Measurements from ENCODE around the gene HSCB.

GRCh38 chr22:28791124-28791523, 49.3 kb downstream of the HSCB start:
- no peak for TF ChIP-seq CTCF (IDR thresholded peaks at IDR 0.05)
- no peak for TF ChIP-seq POLR2A (IDR thresholded peaks at IDR 0.05)
